NCI-H69 (cell line): Measurements from ENCODE around the gene SLC9A1.
"Not testable (repeated sequence)": the region's sequence is repeated elsewhere in the genome, so short reads cannot be mapped to it uniquely, and the experiment has no call there.

Experiments
- DNase-seq: peaks from one replicate; lab custom pipeline; 2025; lab: John Stamatoyannopoulos, UW

The SLC9A1 gene

GRCh38 chr1:27154991-27155781 lies at the start of gene SLC9A1:
SLC9A1 (minus strand) TSS chr1:27155125; CDS start chr1:27154334, 791 bp downstream.
- peak; percentile 85 for DNase-seq

- no peak for DNase-seq
Observed at GRCh38 chr1:27203946-27204345, 49.0 kb upstream of the SLC9A1 start.

- no peak for DNase-seq
Observed at GRCh38 chr1:27201295-27201694, 46.4 kb upstream of the SLC9A1 start.

GRCh38 chr1:27193194-27193593 lies 38.3 kb upstream of the SLC9A1 start:
- no peak for DNase-seq

- no peak for DNase-seq
Observed at GRCh38 chr1:27192039-27192529, 37.2 kb upstream of the SLC9A1 start.

GRCh38 chr1:27184665-27185064 lies 29.7 kb upstream of the SLC9A1 start:
- DNase-seq: not testable (repeated sequence)

- DNase-seq: no peak
Observed at GRCh38 chr1:27179979-27180378, 25.1 kb upstream of the SLC9A1 start.

- DNase-seq: no peak
Observed at GRCh38 chr1:27179379-27179778, 24.5 kb upstream of the SLC9A1 start.

GRCh38 chr1:27176954-27177353 lies 22.0 kb upstream of the SLC9A1 start:
- no peak for DNase-seq

GRCh38 chr1:27176323-27176722 lies 21.4 kb upstream of the SLC9A1 start:
- no peak for DNase-seq

GRCh38 chr1:27172992-27173391 lies 18.1 kb upstream of the SLC9A1 start:
- not testable (repeated sequence) for DNase-seq

- DNase-seq: no peak
Observed at GRCh38 chr1:27166929-27167328, 12.0 kb upstream of the SLC9A1 start.

- DNase-seq: no peak
Observed at GRCh38 chr1:27166351-27166802, 11.5 kb upstream of the SLC9A1 start.

- peak; percentile 83 for DNase-seq
Observed at GRCh38 chr1:27163093-27163492, 8.2 kb upstream of the SLC9A1 start.

- DNase-seq: no peak
Observed at GRCh38 chr1:27162090-27162489, 7.2 kb upstream of the SLC9A1 start.

- peak; percentile 85 for DNase-seq
Observed at GRCh38 chr1:27161594-27161993, 6.7 kb upstream of the SLC9A1 start.

- no peak for DNase-seq
Observed at GRCh38 chr1:27157194-27157593, 2.3 kb upstream of the SLC9A1 start.

GRCh38 chr1:27154469-27154990 lies 395 bp downstream of the SLC9A1 start:
- no peak for DNase-seq

GRCh38 chr1:27153927-27154358 lies 982 bp downstream of the SLC9A1 start:
- no peak for DNase-seq

- peak; percentile 42 for DNase-seq
Observed at GRCh38 chr1:27153549-27153886, 1.4 kb downstream of the SLC9A1 start.

GRCh38 chr1:27152829-27153548 lies 1.9 kb downstream of the SLC9A1 start:
- DNase-seq: no peak

- DNase-seq: no peak
Observed at GRCh38 chr1:27152004-27152828, 2.7 kb downstream of the SLC9A1 start.
